Measurements from ENCODE around the gene DGKE. TPM values are rescaled to one million over a fixed set of nuclear protein-coding genes. Genes with fewer than 3 reads are reported as not detected.
A peak's percentile ranks its signal among the peaks of the same experiment; 100 is the strongest.

The DGKE gene
- total and polyA plus RNA-seq, 9 donors, result 2.0 to 5.8 (median 3.8) TPM

DNA sequence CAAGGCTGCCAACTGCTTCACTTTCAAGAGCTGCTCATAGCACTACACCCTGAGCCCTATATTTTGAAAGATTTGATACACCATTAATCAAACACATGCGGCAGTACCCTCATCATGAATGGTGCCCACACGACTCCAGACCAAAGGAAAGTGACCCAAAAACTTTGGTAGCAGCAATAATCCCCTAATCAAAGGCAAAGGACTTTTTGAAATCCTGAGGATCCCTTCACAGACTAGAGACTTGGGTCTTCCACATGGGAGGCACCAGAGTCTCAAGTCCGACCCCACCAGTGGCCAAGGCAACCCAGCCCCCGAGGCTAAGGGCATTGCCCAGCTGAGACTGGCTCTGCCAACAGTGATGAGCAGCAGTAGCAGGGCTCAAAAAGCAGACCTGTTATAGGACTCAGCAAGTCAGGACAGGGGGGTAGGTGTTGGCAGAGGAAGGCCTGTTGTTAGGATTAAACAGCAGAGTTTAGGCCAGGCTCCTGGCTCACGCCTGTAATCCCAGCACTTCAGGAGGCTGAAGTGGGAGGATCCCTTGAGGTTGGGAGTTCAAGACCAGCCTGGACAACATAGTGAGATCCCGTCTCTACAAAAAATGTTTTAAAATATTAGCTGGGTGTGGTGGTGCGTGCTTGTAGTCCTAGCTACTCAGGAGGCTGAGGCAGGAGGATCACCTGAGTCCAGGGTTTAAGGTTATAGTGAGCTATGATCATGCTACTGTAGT is 76.7 kb downstream of the DGKE start:
- 88% methylated on average over 4 of the region's 7 CpGs for WGBS (ENCODE audit: insufficient coverage)
- Histone ChIP-seq H3K27me3 (ENCODE audit: control insufficient read depth, insufficient read depth, low read length) (no peaks in the 10 kb centered on the region), H3K4me1 (ENCODE audit: control insufficient read depth, insufficient read depth, low read length) (peaks cover 30% of the 10 kb centered on the region), H3K4me3 (ENCODE audit: low read length) (no peak overlapping the region), H3K27ac (ENCODE audit: low read length) (no peak overlapping the region), H3K36me3 (ENCODE audit: control insufficient read depth, insufficient read depth, low read length) (peaks cover 23% of the 10 kb centered on the region), H3K9me3 (replicated peaks; ENCODE audit: control insufficient read depth, low read depth, low read length) (no peaks in the 10 kb centered on the region)
- DNase-seq, result no peak

DNA sequence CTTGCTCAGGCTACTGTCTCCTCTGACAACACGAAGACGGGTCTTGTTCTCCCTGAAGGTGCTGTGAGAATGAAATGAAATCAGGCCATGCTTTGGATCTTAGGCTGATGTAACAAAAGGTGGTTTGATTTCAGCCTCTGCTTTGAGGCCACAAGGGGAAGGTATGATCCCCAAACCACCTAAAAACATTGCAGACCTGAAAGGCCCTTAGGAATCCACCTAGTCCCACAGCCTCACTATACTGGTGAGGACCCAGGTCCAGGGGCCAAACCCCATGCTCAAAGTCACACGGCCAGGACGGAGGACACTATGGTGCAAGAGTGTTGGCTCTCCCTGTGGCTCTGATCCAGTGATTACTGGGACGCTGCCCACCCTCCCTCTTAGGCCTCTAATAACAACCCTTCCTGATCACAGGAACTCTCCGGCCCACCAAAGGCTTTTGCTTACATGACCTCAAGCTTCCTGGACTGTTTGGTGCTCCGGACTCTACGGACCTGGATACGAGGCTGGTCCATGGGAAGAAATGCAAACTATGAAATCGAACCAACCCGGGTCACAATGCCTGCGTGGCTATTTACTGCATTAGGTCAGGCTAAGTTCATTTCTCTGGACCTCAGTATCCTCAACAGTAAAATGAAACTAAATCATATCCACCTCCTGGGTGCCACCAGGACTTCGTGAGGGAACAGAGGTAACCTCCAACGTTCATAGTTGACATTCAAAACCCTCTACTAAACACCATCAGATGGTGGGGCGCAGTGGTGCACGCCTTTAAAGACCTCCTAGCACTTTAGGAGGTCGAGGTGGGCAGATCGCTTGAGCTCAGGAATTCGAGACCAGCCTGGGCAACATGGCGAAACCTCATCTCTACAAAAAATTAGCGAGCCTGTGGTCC is 78.4 kb downstream of the DGKE start:
- no peak for DNase-seq
- Histone ChIP-seq H3K36me3 (ENCODE audit: control insufficient read depth, insufficient read depth, low read length) (peaks cover 13% of the 10 kb centered on the region), H3K4me3 (ENCODE audit: low read length) (peak overlapping the region; percentile 92), H3K27me3 (ENCODE audit: control insufficient read depth, insufficient read depth, low read length) (no peaks in the 10 kb centered on the region), H3K9me3 (replicated peaks; ENCODE audit: control insufficient read depth, low read depth, low read length) (no peaks in the 10 kb centered on the region), H3K27ac (ENCODE audit: low read length) (no peak overlapping the region), H3K4me1 (ENCODE audit: control insufficient read depth, insufficient read depth, low read length) (peaks cover 33% of the 10 kb centered on the region)
- WGBS (ENCODE audit: insufficient coverage), result 82% methylated on average over 17 of the region's 21 CpGs

DNA sequence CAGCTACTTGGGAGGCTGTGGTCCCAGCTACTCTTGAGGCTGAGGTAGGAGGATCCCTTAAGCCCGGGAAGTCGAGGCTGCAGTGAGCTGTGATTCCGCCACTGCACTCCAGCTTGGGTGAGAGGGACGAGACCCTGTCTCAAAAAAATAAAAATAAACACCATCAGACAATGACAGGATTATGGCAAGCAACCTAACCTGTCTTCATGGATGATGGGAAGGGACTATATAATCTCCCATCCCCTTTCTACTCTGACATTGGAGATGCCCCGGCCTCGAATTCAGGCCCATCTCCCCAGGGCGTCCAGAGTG is 79.0 kb downstream of the DGKE start:
- peak overlapping the region; percentile 92 for H3K4me3 ChIP-seq (ENCODE audit: low read length)
- DNase-seq, result no peak
- H3K27ac ChIP-seq (ENCODE audit: low read length), result no peak overlapping the region
- peaks cover 33% of the 10 kb centered on the region for H3K4me1 ChIP-seq (ENCODE audit: control insufficient read depth, insufficient read depth, low read length)
- H3K9me3 ChIP-seq (replicated peaks; ENCODE audit: control insufficient read depth, low read depth, low read length), result no peaks in the 10 kb centered on the region
- 34% methylated on average over 3 of the region's 7 CpGs for WGBS (ENCODE audit: insufficient coverage)
- no peaks in the 10 kb centered on the region for H3K27me3 ChIP-seq (ENCODE audit: control insufficient read depth, insufficient read depth, low read length)
- H3K36me3 ChIP-seq (ENCODE audit: control insufficient read depth, insufficient read depth, low read length), result peaks cover 8% of the 10 kb centered on the region

DNA sequence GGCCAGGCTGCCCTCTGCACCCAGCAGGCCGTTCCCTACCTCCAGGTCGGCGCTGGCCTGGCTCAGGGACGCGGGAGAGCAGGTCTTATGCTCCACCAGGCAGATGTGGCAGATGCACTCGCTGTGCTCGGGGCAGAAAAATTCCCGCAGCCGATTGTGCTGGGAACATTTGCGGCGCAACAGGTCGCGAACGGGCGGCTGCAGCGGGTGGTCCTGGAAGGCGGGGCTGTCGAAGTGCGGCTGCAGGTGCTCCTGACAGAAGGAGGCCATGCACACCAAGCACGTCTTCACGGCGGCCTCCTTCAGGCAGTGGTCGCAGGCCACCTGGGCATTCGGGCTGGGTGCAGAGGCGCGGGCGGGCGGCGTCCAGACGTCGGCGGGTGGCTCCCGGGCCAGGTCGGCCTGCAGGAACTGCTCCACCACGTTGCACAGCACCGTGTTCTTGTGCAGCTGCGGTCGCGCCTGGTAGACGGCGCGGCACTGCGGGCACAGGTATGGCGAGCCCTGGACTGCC is 79.5 kb downstream of the DGKE start:
- H3K4me3 ChIP-seq (ENCODE audit: low read length), result peak overlapping the region; percentile 92
- H3K9me3 ChIP-seq (replicated peaks; ENCODE audit: control insufficient read depth, low read depth, low read length), result no peaks in the 10 kb centered on the region
- peak overlapping the region; percentile 76 for H3K27ac ChIP-seq (ENCODE audit: low read length)
- DNase-seq, result peak; percentile 17
- peaks cover 33% of the 10 kb centered on the region for H3K4me1 ChIP-seq (ENCODE audit: control insufficient read depth, insufficient read depth, low read length)
- H3K27me3 ChIP-seq (ENCODE audit: control insufficient read depth, insufficient read depth, low read length), result no peaks in the 10 kb centered on the region
- peaks cover 6% of the 10 kb centered on the region for H3K36me3 ChIP-seq (ENCODE audit: control insufficient read depth, insufficient read depth, low read length)
- 2% methylated on average over 44 of the region's 44 CpGs for WGBS (ENCODE audit: insufficient coverage)

DNA sequence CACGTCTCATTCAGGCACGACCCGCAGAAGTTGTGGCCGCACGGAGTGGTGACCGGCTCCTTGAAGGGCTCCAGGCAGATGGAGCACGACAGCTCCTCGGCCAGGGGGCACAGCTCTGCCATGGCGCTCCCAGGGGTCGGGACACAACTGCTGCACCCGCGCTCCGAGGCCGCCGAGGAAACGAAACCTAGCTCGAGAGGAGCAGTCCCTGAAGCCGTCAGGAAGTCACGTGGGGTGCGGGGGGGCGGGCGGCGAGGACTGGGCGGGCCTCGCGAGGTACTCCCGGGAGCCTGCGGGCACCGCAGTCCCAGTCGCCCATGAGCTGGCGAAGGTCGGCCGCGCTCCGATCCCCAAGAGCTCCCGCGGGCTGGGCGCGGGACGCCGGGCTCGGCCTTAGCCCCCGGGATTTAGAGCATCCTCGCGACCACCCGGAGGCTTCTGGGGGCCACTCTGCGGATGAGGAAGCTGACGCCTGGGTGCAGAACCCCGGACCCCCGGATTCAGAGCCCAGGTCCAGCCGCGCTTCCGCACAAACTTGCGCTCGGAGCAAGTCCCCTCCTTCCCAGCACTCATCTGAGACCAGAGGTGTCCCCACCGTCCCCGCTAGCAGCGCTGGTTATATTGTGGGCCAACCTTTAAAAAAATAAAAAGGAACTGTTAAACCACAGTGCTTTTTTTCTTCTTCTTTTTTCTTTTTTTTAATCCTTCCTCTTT is 80.1 kb downstream of the DGKE start, which contains the start of gene TRIM25:
Gene TRIM25 (minus strand): TSS at position 183 of the 714 bp plus-strand sequence. CDS start 61 bp downstream, at position 122.
- DNase-seq, result peak; percentile 92
- Histone ChIP-seq H3K9me3 (replicated peaks; ENCODE audit: control insufficient read depth, low read depth, low read length) (no peaks in the 10 kb centered on the region), H3K27ac (ENCODE audit: low read length) (peak within 1 kb of the TSS; percentile 85), H3K4me1 (ENCODE audit: control insufficient read depth, insufficient read depth, low read length) (peaks cover 31% of the 10 kb centered on the region), H3K27me3 (ENCODE audit: control insufficient read depth, insufficient read depth, low read length) (no peaks in the 10 kb centered on the region), H3K36me3 (ENCODE audit: control insufficient read depth, insufficient read depth, low read length) (peaks cover 6% of the 10 kb centered on the region), H3K4me3 (ENCODE audit: low read length) (peak within 1 kb of the TSS; percentile 92)
- under 1% methylated on average over 58 of the region's 58 CpGs for WGBS (ENCODE audit: insufficient coverage)

DNA sequence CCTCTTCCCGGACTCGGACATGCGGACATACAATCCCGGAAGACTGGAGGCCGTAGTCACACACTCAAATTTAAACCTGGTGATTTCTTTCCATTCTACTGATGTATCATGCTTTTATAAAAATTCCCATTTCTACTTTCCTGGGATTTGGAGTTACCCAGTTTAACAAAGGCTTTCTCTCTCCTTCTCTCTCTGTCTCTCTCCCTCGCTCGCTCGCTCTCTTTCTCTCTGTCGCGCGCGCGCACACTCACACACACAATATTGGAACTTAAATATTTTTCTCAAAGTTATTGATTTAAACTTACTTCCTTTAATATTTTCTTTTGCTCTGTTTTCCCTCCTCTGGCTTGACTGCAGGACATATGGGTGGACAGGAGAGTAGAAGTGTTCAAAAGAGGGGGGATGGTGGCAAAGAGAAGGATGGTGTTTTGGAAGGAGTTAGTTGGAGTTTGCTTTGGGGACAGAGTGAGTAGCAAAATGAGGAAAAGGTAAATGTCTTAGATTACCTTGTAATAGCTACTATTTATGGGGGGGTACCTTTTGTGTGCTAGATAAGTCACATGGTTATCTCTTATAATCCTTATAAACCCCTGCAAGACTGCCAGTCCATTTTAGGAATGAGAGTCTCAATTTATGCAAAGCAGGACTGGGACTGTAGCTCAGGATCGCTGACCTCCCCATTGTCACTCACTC is 80.8 kb downstream of the DGKE start:
- Histone ChIP-seq H3K27me3 (ENCODE audit: control insufficient read depth, insufficient read depth, low read length) (no peaks in the 10 kb centered on the region), H3K4me3 (ENCODE audit: low read length) (peak overlapping the region; percentile 92), H3K36me3 (ENCODE audit: control insufficient read depth, insufficient read depth, low read length) (peaks cover 6% of the 10 kb centered on the region), H3K9me3 (replicated peaks; ENCODE audit: control insufficient read depth, low read depth, low read length) (no peaks in the 10 kb centered on the region), H3K4me1 (ENCODE audit: control insufficient read depth, insufficient read depth, low read length) (peaks cover 30% of the 10 kb centered on the region), H3K27ac (ENCODE audit: low read length) (peak overlapping the region; percentile 85)
- DNase-seq, result no peak
- WGBS (ENCODE audit: insufficient coverage), result 11% methylated on average over 6 of the region's 14 CpGs

DNA sequence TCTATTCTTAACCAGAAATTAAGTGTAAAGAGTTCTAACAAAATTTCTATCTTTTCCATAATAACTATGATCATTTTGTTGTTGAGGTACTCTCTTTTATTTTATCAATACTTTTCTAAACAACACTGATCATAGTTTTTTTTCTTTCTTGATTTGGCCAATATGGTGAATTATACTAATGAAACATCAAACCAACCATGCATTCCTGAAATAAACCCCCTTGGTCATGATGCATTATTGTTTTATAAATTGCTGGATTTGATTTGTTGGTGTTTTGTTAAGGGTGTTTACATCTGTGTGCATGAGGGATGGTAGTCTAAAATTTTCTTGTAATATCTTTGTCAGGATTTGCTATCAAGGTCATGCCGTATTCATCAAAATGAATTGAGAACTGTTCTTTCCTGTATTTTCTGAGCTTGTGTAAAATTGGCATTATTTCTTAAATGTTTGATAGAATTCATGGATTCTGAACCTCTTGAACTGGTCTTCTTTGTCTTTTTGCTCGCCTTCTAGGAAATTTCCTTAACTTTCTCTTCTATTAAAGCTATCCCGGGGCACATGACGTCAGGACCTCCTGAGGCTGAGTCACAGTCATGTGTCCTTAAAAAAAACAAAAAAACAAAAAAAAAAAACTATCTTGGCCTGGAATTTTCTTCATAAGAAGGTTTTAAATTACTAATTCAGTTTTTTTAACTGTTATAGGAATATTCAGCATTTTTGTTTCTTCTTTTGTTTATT is 83.8 kb downstream of the DGKE start:
- Histone ChIP-seq H3K27me3 (ENCODE audit: control insufficient read depth, insufficient read depth, low read length) (no peaks in the 10 kb centered on the region), H3K9me3 (replicated peaks; ENCODE audit: control insufficient read depth, low read depth, low read length) (no peaks in the 10 kb centered on the region), H3K4me1 (ENCODE audit: control insufficient read depth, insufficient read depth, low read length) (peaks cover 14% of the 10 kb centered on the region), H3K36me3 (ENCODE audit: control insufficient read depth, insufficient read depth, low read length) (no peaks in the 10 kb centered on the region), H3K27ac (ENCODE audit: low read length) (no peak overlapping the region), H3K4me3 (ENCODE audit: low read length) (no peak overlapping the region)
- no peak for DNase-seq
- no CpG with 5 or more reads among the region's 4 CpGs for WGBS (ENCODE audit: insufficient coverage)

DNA sequence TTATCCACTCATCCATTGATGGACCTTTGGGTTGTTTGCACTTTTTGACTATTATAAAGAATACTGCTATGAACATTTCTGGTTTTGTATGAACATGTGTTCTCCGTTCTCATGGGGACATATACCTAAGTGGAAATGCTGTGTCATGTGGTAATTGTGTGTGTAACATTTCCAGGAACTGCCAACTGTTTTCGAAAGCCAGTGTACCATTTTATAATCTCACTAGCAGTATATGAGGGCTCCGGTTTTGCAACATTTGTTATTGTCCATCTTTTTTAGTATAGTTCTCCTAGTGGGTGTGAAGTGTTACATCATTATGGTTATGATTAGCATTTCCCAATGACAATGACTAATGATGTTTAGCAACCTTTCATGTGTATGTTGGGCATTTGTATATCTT is 85.0 kb downstream of the DGKE start:
- Histone ChIP-seq H3K27ac (ENCODE audit: low read length) (no peak overlapping the region), H3K27me3 (ENCODE audit: control insufficient read depth, insufficient read depth, low read length) (no peaks in the 10 kb centered on the region), H3K36me3 (ENCODE audit: control insufficient read depth, insufficient read depth, low read length) (no peaks in the 10 kb centered on the region), H3K4me1 (ENCODE audit: control insufficient read depth, insufficient read depth, low read length) (peaks cover 9% of the 10 kb centered on the region), H3K9me3 (replicated peaks; ENCODE audit: control insufficient read depth, low read depth, low read length) (no peaks in the 10 kb centered on the region), H3K4me3 (ENCODE audit: low read length) (no peak overlapping the region)
- no peak for DNase-seq
- no CpG with 5 or more reads among the region's 3 CpGs for WGBS (ENCODE audit: insufficient coverage)
